GM12878 (cell line): ENCODE results near the gene R3HDM1. TPM values are rescaled to one million over a fixed set of nuclear protein-coding genes. Genes with fewer than 3 reads are reported as not detected.

ENCODE experiments used
- ATAC-seq: fragments of 200-7000 bp; cut with Tn5 transposase; 3 replicates; pipeline ENCODE4 v1.9.1; 2020; ENCODE audit warnings: mild to moderate bottlenecking, moderate library complexity
- BruUV-seq: library from RNA; stranded (reverse); fragments of 400-500 nt; replicated peaks from 2 replicates; lab custom pipeline; 2021; lab: Mats Ljungman, UMichigan
- CTCF ChIA-PET: fragments of 300-600 bp; sonication (Branson Sonifier 250); formaldehyde crosslinking; extraction: SDS; loops from one replicate; lab custom pipeline; 2021; ENCODE audit warnings: inconsistent platforms; lab: Yijun Ruan, JAX
- POLR2A ChIA-PET: fragments of 350-600 bp; formaldehyde crosslinking; extraction: SDS; loops from one replicate; lab custom pipeline; 2021; ENCODE audit warnings: inconsistent platforms; lab: Charles Lee
- RAD21 ChIA-PET: fragments of 300-600 bp; sonication (Branson Sonifier 250); formaldehyde crosslinking; loops from one replicate; lab custom pipeline; 2023; ENCODE audit warnings: antibody characterized with exemption; ENCODE audit not compliant: unreplicated experiment; lab: Charles Lee
- SMC1A ChIA-PET: fragments of 300-600 bp; sonication (Branson Sonifier 250); formaldehyde crosslinking; loops from one replicate; lab custom pipeline; 2023; ENCODE audit not compliant: unreplicated experiment, uncharacterized antibody; lab: Charles Lee
- DNase-seq: peaks from one replicate; pipeline ENCODE4 v3.0.0-alpha.2; 2011; ENCODE audit warnings: low read depth, low spot score
- FAIRE-seq: peaks from 3 replicates; lab custom pipeline; 2011; peaks lifted over from hg19 to GRCh38; lab: Jason Lieb, UNC
- H2AFZ ChIP-seq: 2 replicates; pipeline ENCODE4 v1.6.0; 2011; ENCODE audit warnings: low read depth, low read length, control low read depth; ENCODE audit not compliant: control insufficient read depth
- H3K27ac ChIP-seq: 2 replicates; pipeline ENCODE4 v1.5.1; 2011; ENCODE audit warnings: control low read depth; ENCODE audit not compliant: control insufficient read depth, insufficient read depth
- H3K27me3 ChIP-seq, 2 experiments: replicated peaks in 1 of 2; 2 replicates each; pipeline versions ENCODE4 v1.6.0 to v1.6.1; 2011; ENCODE audit warnings: low read length in 1 of 2; ENCODE audit not compliant: control insufficient read depth in 2 of 2, insufficient read depth in 2 of 2
- H3K36me3 ChIP-seq, 2 experiments: 2 replicates each; pipeline ENCODE4 v1.5.1; 2011; ENCODE audit warnings: low read length in 1 of 2; ENCODE audit not compliant: control insufficient read depth in 2 of 2, insufficient read depth in 2 of 2
- H3K4me1 ChIP-seq: 2 replicates; pipeline ENCODE4 v1.6.1; 2011; ENCODE audit warnings: mild to moderate bottlenecking, low read length, moderate library complexity, mixed read lengths; ENCODE audit not compliant: control insufficient read depth, insufficient read depth
- H3K4me2 ChIP-seq: 2 replicates; pipeline ENCODE4 v1.6.0; 2011; ENCODE audit warnings: control low read depth; ENCODE audit not compliant: control insufficient read depth, insufficient read depth
- H3K4me3 ChIP-seq: fragments of 200-600 bp; sonication (generic); 2 replicates; pipeline ENCODE4 v1.5.1; 2016
- H3K79me2 ChIP-seq: 2 replicates; pipeline ENCODE4 v1.6.0; 2011; ENCODE audit warnings: low read length; ENCODE audit not compliant: control insufficient read depth, insufficient read depth
- H3K9ac ChIP-seq: 2 replicates; pipeline ENCODE4 v1.8.0; 2011; ENCODE audit warnings: low read length, control low read depth, mixed read lengths; ENCODE audit not compliant: control insufficient read depth, insufficient read depth
- H3K9me3 ChIP-seq: replicated peaks from 3 replicates; pipeline ENCODE4 v1.5.1; 2011; ENCODE audit warnings: mild to moderate bottlenecking, low read length; ENCODE audit not compliant: control insufficient read depth, insufficient read depth
- H4K20me1 ChIP-seq: 2 replicates; pipeline ENCODE4 v1.6.0; 2011; ENCODE audit not compliant: control insufficient read depth, insufficient read depth
- CBFB ChIP-seq: IDR thresholded peaks from 2 replicates; pipeline ENCODE4 v1.6.1; 2016; ENCODE audit warnings: antibody characterized with exemption, low read depth
- EZH2 ChIP-seq: IDR thresholded peaks from 2 replicates; pipeline ENCODE4 v1.6.1; 2012; ENCODE audit warnings: low read depth, mild to moderate bottlenecking, control low read depth, inconsistent platforms, low read length, borderline replicate concordance; ENCODE audit not compliant: control insufficient read depth
- GATAD2B ChIP-seq: fragments of 450-650 bp; conservative IDR thresholded peaks from 2 replicates; pipeline ENCODE4 v1.6.1; 2017; ENCODE audit warnings: low read depth, mild to moderate bottlenecking, moderate library complexity
- IKZF1 ChIP-seq: fragments of 450-650 bp; conservative IDR thresholded peaks from 2 replicates; pipeline ENCODE4 v1.6.1; 2017; ENCODE audit warnings: antibody characterized with exemption, mild to moderate bottlenecking
- NR2C2 ChIP-seq: IDR thresholded peaks from 2 replicates; pipeline ENCODE4 v1.6.1; 2011; ENCODE audit warnings: borderline replicate concordance, low read depth; ENCODE audit not compliant: control insufficient read depth, insufficient read length
- POLR2AphosphoS2 ChIP-seq: IDR thresholded peaks from 2 replicates; pipeline ENCODE4 v1.6.1; 2011; ENCODE audit warnings: low read depth, mild to moderate bottlenecking, low read length, improper control_type of control experiment, moderate library complexity
- STAT3 ChIP-seq: IDR thresholded peaks from 2 replicates; pipeline ENCODE4 v1.6.1; 2011; ENCODE audit warnings: low read depth, low read length, improper control_type of control experiment
- WRNIP1 ChIP-seq: IDR thresholded peaks from 2 replicates; pipeline ENCODE4 v1.6.1; 2011; ENCODE audit warnings: low read depth, low read length, improper control_type of control experiment, borderline replicate concordance
- YBX1 ChIP-seq: fragments of 450-650 bp; IDR thresholded peaks from 2 replicates; pipeline ENCODE4 v1.6.1; 2016; ENCODE audit warnings: antibody characterized with exemption
- ZBED1 ChIP-seq: IDR thresholded peaks from 2 replicates; pipeline ENCODE4 v1.6.1; 2016; ENCODE audit warnings: borderline replicate concordance
- WGBS: methylation state at CpG from one replicate; pipeline ENCODE4 v1.1.6; 2016; ENCODE audit warnings: low lambda C conversion rate; ENCODE audit not compliant: insufficient replicate concordance, insufficient coverage; ENCODE audit errors: missing lambda C conversion rate; 5-methylcytosine and 5-hydroxymethylcytosine counted together
- in situ Hi-C: fragments of 300-500 bp; cut with MboI; formaldehyde crosslinking; loops from 9 replicates; pipeline ENCODE4 v1.14.3; 2018; ENCODE audit warnings: mixed read lengths
- intact Hi-C: fragments of 100-400 bp; cut with micrococcal nuclease; formaldehyde crosslinking; loops from one replicate; pipeline ENCODE4 v1.14.2; 2022; ENCODE audit not compliant: unreplicated experiment
- polyA plus RNA-seq, 11 experiments: library from polyadenylated mRNA; depleted of rRNA in 4 of 11; unstranded in 6 of 11; stranded (reverse) in 5 of 11; fragments of >200 nt; fragmentation: Nextera tagmentation in 4 of 11; fragmentation: Illumina TruSeq in 1 of 11; extraction: Ambion mirVana in 4 of 11; extraction: Trizol in 1 of 11; gene quantifications; 1 replicate in 1 of 11; 2 replicates in 10 of 11; pipeline versions ENCODE4 v1.2.1 to v1.2.3, GENCODE V29; 2011 to 2016; ENCODE audit warnings: inconsistent platforms in 2 of 11, missing spikeins in 2 of 11, low read depth in 1 of 11
- total RNA-seq, 4 experiments: library from RNA; depleted of rRNA in 3 of 4; stranded (reverse); fragments of >200 nt in 3 of 4; fragmentation: Illumina TruSeq in 1 of 4; extraction: Trizol in 1 of 4; gene quantifications; 2 replicates each; pipeline versions ENCODE4 v1.2.1 to v1.2.3, GENCODE V29; 2013 to 2021
- TF ChIP-seq, protein P1 (sequence below): fragments of 150-350 bp; IDR thresholded peaks from 2 replicates; pipeline ENCODE4 v1.6.1; 2016; ENCODE audit warnings: low read depth, low read length
- TF ChIP-seq, protein P2 (sequence below): IDR thresholded peaks from 2 replicates; pipeline ENCODE4 v1.6.1; 2011; ENCODE audit warnings: mild to moderate bottlenecking, low read depth, low read length, moderate library complexity; ENCODE audit not compliant: insufficient replicate concordance
- TF ChIP-seq, protein P3 (sequence below): IDR thresholded peaks from 2 replicates; pipeline ENCODE4 v1.6.1; 2012; ENCODE audit warnings: mild to moderate bottlenecking, low read depth, low read length

The R3HDM1 gene
- total and polyA plus RNA-seq, 10 of the 15 experiments (the other 5 are each of a cell fraction or from before 2014, with no cell fraction given): 16.8 to 89.6 (median 47.7) TPM

DNA sequence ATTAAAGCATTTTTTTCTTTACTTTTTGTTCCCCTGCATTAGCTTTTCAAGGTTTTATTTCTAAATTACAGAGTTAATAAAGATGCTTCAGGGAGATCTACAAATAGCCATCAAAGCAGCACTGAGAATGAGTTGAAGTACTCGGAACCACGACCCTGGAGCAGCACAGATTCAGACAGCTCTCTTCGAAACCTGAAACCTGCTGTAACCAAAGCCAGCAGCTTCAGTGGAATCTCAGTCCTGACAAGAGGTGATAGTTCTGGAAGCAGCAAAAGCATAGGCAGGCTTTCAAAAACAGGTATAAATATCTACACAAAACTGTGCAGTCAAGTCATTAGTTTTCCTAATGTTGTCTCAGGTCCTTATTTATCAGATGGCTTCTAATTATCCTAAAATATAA lies 107.5 kb downstream of the R3HDM1 start (continued):
- no peak for TF ChIP-seq EZH2

DNA sequence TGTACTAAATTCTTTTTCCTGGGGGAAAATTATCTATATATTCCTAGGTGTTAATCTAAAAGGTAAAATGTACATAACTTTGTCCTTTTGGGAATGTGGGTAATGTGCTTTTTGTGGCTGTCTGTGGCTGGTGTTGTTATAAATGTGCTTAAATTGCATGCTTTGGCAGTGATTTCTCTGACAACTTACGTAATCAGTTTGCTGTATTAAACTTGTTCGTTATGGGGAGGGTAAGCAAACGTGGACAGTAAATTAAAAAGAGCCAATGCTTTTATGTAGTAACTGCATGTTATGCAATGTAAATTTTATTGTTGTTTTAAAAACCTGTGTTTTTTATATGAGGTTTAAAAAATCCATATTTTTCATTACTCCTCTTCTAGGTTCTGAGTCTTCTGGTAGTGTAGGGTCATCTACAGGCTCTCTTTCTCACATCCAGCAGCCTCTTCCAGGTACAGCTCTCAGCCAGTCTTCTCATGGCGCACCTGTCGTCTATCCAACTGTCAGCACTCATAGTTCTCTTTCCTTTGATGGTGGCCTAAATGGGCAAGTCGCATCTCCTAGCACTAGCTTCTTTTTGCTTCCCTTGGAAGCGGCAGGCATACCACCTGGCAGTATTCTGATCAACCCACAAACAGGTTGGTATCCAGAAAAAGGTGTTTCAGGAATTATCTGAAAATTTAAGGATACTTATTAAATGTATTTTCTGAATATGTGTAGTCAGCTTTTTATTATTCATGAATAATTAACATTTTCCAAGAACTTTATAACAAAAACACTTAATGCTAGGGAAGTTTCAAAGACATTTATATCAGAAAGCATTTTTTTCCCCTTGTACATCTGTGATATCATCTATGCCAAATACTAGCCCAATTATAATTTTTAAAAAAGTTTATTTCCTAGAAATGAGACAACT lies 110.1 kb downstream of the R3HDM1 start:
- Histone ChIP-seq H3K36me3 (peaks cover 4 to 19% of the 10 kb centered on the region in 2 experiments; a peak in 3 of 4 replicates), H3K79me2 (no peaks in the 10 kb centered on the region), H2AFZ (no peak overlapping the region), H3K4me1 (peaks cover 4% of the 10 kb centered on the region; the same call in 1 of the 2 replicates), H3K9me3 (no peaks in the 10 kb centered on the region), H3K27ac (no peak overlapping the region), H4K20me1 (no peaks in the 10 kb centered on the region), H3K4me3 (no peak overlapping the region), H3K9ac (no peak overlapping the region), H3K4me2 (no peak overlapping the region), H3K27me3 (no peaks in the 10 kb centered on the region)
- intact Hi-C loops: no loop called here
- ChIA-PET POLR2A (interaction anchor here (0.6 kb wide), 1 partner anchor 29 kb away, joined by 3 read pairs; no protein-coding TSS in a partner anchor), CTCF (interaction anchor here (0.9 kb wide), 1 partner anchor 68 kb away, joined by 3 read pairs; no protein-coding TSS in a partner anchor), RAD21 (no interaction called here), SMC1A (interaction anchor here (0.6 to 0.9 kb wide), 2 partner anchors 15 to 22 kb away, joined by 3 to 5 read pairs; no protein-coding TSS in a partner anchor)
- in situ Hi-C loops: no loop called here
- FAIRE-seq (no peak), ATAC-seq (no peak), DNase-seq (no peak)
- no TSS peak for BruUV-seq
- 100% methylated on average over 7 of the region's 7 CpGs for WGBS
- no peak for TF ChIP-seq ZBED1
- TF ChIP-seq POLR2AphosphoS2: no peak
- no peak for TF ChIP-seq IKZF1
- TF ChIP-seq, protein P1, sequence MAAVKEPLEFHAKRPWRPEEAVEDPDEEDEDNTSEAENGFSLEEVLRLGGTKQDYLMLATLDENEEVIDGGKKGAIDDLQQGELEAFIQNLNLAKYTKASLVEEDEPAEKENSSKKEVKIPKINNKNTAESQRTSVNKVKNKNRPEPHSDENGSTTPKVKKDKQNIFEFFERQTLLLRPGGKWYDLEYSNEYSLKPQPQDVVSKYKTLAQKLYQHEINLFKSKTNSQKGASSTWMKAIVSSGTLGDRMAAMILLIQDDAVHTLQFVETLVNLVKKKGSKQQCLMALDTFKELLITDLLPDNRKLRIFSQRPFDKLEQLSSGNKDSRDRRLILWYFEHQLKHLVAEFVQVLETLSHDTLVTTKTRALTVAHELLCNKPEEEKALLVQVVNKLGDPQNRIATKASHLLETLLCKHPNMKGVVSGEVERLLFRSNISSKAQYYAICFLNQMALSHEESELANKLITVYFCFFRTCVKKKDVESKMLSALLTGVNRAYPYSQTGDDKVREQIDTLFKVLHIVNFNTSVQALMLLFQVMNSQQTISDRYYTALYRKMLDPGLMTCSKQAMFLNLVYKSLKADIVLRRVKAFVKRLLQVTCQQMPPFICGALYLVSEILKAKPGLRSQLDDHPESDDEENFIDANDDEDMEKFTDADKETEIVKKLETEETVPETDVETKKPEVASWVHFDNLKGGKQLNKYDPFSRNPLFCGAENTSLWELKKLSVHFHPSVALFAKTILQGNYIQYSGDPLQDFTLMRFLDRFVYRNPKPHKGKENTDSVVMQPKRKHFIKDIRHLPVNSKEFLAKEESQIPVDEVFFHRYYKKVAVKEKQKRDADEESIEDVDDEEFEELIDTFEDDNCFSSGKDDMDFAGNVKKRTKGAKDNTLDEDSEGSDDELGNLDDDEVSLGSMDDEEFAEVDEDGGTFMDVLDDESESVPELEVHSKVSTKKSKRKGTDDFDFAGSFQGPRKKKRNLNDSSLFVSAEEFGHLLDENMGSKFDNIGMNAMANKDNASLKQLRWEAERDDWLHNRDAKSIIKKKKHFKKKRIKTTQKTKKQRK: no peak
- TF ChIP-seq YBX1: no peak
- TF ChIP-seq CBFB: no peak
- TF ChIP-seq STAT3: no peak
- TF ChIP-seq NR2C2: no peak
- TF ChIP-seq GATAD2B: no peak
- no peak for TF ChIP-seq WRNIP1
- TF ChIP-seq, protein P2, sequence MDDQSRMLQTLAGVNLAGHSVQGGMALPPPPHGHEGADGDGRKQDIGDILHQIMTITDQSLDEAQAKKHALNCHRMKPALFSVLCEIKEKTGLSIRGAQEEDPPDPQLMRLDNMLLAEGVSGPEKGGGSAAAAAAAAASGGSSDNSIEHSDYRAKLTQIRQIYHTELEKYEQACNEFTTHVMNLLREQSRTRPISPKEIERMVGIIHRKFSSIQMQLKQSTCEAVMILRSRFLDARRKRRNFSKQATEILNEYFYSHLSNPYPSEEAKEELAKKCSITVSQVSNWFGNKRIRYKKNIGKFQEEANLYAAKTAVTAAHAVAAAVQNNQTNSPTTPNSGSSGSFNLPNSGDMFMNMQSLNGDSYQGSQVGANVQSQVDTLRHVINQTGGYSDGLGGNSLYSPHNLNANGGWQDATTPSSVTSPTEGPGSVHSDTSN: no peak
- TF ChIP-seq, protein P3, sequence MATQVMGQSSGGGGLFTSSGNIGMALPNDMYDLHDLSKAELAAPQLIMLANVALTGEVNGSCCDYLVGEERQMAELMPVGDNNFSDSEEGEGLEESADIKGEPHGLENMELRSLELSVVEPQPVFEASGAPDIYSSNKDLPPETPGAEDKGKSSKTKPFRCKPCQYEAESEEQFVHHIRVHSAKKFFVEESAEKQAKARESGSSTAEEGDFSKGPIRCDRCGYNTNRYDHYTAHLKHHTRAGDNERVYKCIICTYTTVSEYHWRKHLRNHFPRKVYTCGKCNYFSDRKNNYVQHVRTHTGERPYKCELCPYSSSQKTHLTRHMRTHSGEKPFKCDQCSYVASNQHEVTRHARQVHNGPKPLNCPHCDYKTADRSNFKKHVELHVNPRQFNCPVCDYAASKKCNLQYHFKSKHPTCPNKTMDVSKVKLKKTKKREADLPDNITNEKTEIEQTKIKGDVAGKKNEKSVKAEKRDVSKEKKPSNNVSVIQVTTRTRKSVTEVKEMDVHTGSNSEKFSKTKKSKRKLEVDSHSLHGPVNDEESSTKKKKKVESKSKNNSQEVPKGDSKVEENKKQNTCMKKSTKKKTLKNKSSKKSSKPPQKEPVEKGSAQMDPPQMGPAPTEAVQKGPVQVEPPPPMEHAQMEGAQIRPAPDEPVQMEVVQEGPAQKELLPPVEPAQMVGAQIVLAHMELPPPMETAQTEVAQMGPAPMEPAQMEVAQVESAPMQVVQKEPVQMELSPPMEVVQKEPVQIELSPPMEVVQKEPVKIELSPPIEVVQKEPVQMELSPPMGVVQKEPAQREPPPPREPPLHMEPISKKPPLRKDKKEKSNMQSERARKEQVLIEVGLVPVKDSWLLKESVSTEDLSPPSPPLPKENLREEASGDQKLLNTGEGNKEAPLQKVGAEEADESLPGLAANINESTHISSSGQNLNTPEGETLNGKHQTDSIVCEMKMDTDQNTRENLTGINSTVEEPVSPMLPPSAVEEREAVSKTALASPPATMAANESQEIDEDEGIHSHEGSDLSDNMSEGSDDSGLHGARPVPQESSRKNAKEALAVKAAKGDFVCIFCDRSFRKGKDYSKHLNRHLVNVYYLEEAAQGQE: no peak
